ENCODE results near the gene NAALADL2.

DNA sequence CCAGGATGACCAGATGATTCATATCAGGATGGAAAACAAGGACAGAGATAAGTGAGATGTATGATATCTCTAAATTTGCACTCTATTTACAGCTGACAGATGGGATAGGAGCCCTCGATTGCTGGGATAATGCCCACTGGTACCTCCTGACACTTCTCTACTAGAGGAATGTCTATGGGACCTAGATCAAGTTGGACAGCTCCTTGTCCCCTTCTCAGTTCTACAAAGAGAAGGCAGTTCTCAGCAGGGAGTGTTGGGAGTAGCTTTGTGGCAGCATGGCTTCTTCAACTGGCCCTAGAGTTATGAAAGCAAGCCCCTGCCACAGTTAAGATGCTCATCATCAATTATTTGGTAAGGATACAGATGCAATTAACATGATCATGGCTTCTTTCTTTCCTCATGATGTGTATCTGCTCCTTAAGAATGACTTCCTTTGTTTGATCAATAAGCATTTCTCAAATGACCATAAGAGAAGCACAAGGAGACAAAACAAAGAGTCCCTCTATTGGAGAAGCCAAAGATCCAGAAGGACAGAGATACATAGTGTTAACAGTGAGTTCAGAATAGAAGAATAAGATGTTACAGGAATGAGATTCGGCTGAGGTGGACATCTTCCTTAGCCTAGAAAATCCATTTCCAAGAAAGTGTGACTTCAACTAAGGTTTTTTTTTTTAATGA lies 481.3 kb downstream of the NAALADL2 start:
- TF ChIP-seq, protein P1, sequence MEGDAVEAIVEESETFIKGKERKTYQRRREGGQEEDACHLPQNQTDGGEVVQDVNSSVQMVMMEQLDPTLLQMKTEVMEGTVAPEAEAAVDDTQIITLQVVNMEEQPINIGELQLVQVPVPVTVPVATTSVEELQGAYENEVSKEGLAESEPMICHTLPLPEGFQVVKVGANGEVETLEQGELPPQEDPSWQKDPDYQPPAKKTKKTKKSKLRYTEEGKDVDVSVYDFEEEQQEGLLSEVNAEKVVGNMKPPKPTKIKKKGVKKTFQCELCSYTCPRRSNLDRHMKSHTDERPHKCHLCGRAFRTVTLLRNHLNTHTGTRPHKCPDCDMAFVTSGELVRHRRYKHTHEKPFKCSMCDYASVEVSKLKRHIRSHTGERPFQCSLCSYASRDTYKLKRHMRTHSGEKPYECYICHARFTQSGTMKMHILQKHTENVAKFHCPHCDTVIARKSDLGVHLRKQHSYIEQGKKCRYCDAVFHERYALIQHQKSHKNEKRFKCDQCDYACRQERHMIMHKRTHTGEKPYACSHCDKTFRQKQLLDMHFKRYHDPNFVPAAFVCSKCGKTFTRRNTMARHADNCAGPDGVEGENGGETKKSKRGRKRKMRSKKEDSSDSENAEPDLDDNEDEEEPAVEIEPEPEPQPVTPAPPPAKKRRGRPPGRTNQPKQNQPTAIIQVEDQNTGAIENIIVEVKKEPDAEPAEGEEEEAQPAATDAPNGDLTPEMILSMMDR (IDR thresholded peaks at IDR 0.05; ENCODE audit: low read depth, low read length, missing input control), result no peak
- no peak for TF ChIP-seq MAX (IDR thresholded peaks at IDR 0.05)

All from liver (tissue), 2 donors.